CD14-positive monocyte (primary cell): ENCODE results near the gene SGK1. TPM values are rescaled to one million over a fixed set of nuclear protein-coding genes. Genes with fewer than 3 reads are reported as not detected.
A peak's percentile ranks its signal among the peaks of the same experiment; 100 is the strongest.

Experiments used
- DNase-seq, 3 donors: peaks; one replicate each; pipeline ENCODE4 v3.0.0-alpha.2; 2011 to 2022
- H2AFZ ChIP-seq: 2 replicates; pipeline ENCODE4 v1.6.0; 2012; ENCODE audit warnings: mild to moderate bottlenecking, low read depth, low read length, inconsistent platforms; ENCODE audit not compliant: insufficient read depth, poor library complexity, severe bottlenecking
- H3K27ac ChIP-seq, 2 donors: 1 replicate in 1 of 2; 2 replicates in 1 of 2; pipeline ENCODE4 v1.5.1; 2012 to 2013; ENCODE audit warnings: low read length in 2 of 2, control low read depth in 1 of 2, inconsistent platforms in 1 of 2, low read depth in 1 of 2, mild to moderate bottlenecking in 1 of 2
- H3K27me3 ChIP-seq, 2 donors: one replicate each; pipeline versions ENCODE4 v1.6.0 to v1.6.1; 2011 to 2013; ENCODE audit warnings: low read length in 2 of 2; ENCODE audit not compliant: control insufficient read depth in 2 of 2, insufficient read depth in 2 of 2
- H3K36me3 ChIP-seq, 2 donors: replicated peaks in 1 of 2; 1 replicate in 1 of 2; 2 replicates in 1 of 2; pipeline versions ENCODE4 v1.5.1 to v1.6.1; 2012 to 2013; ENCODE audit warnings: low read length in 2 of 2, control low read depth in 1 of 2, inconsistent platforms in 1 of 2, mild to moderate bottlenecking in 1 of 2; ENCODE audit not compliant: insufficient read depth in 2 of 2, control insufficient read depth in 1 of 2
- H3K4me1 ChIP-seq, 2 donors: 1 replicate in 1 of 2; 2 replicates in 1 of 2; pipeline versions ENCODE4 v1.5.1 to v1.6.1; 2012 to 2013; ENCODE audit warnings: low read length in 2 of 2, control low read depth in 1 of 2, inconsistent platforms in 1 of 2, mild to moderate bottlenecking in 1 of 2, moderate library complexity in 1 of 2; ENCODE audit not compliant: insufficient read depth in 2 of 2, control insufficient read depth in 1 of 2
- H3K4me2 ChIP-seq: replicated peaks from 2 replicates; pipeline ENCODE3; 2012; ENCODE audit warnings: low read length, moderate library complexity, mild to moderate bottlenecking; ENCODE audit not compliant: poor library complexity, severe bottlenecking; ENCODE audit errors: extremely low read depth
- H3K4me3 ChIP-seq, 3 experiments: fragments of 200-600 bp in 1 of 3; sonication (generic) in 1 of 3; replicated peaks in 1 of 3; 1 replicate in 2 of 3; 2 replicates in 1 of 3; pipeline ENCODE4 v1.5.1; 2011 to 2013; ENCODE audit warnings: low read length in 3 of 3, mild to moderate bottlenecking in 3 of 3, control low read depth in 2 of 3, low read depth in 2 of 3, inconsistent platforms in 1 of 3, moderate library complexity in 1 of 3
- H3K79me2 ChIP-seq: 2 replicates; pipeline ENCODE4 v1.6.0; 2012; ENCODE audit warnings: mild to moderate bottlenecking, control low read depth, inconsistent platforms, low read length, moderate library complexity; ENCODE audit not compliant: insufficient read depth
- H3K9ac ChIP-seq: 2 replicates; pipeline ENCODE4 v1.6.0; 2017; ENCODE audit warnings: low read length, mild to moderate bottlenecking; ENCODE audit not compliant: insufficient read depth, poor library complexity, severe bottlenecking
- H3K9me3 ChIP-seq, 2 donors: replicated peaks in 1 of 2; 1 replicate in 1 of 2; 2 replicates in 1 of 2; pipeline versions ENCODE4 v1.5.1 to v1.6.1; 2012 to 2013; ENCODE audit warnings: low read length in 2 of 2, control low read depth in 1 of 2; ENCODE audit not compliant: control insufficient read depth in 1 of 2, insufficient read depth in 1 of 2
- H4K20me1 ChIP-seq: 2 replicates; pipeline ENCODE4 v1.6.0; 2012; ENCODE audit warnings: mild to moderate bottlenecking, low read length, control low read depth, moderate library complexity; ENCODE audit not compliant: insufficient read depth
- H3K27ac Mint-ChIP-seq, 7 donors: one replicate each; pipeline ENCODE4 v1.8.0; 2020; ENCODE audit warnings: mild to moderate bottlenecking in 7 of 7, mixed read lengths in 7 of 7, moderate library complexity in 6 of 7, inconsistent platforms in 2 of 7
- H3K27me3 Mint-ChIP-seq, 3 donors: one replicate each; pipeline ENCODE4 v1.8.0; 2021 to 2022; ENCODE audit warnings: low read depth in 3 of 3, mild to moderate bottlenecking in 3 of 3, mixed read lengths in 3 of 3, moderate library complexity in 3 of 3, inconsistent platforms in 1 of 3
- H3K36me3 Mint-ChIP-seq, 2 donors: one replicate each; pipeline ENCODE4 v1.8.0; 2020; ENCODE audit warnings: mixed read lengths in 2 of 2, inconsistent platforms in 1 of 2, mild to moderate bottlenecking in 1 of 2
- H3K4me1 Mint-ChIP-seq: one replicate; pipeline ENCODE4 v1.8.0; 2020; ENCODE audit warnings: mild to moderate bottlenecking, mixed read lengths
- H3K4me3 Mint-ChIP-seq, 2 donors: one replicate each; pipeline ENCODE4 v1.8.0; 2020; ENCODE audit warnings: mild to moderate bottlenecking in 2 of 2, mixed read lengths in 2 of 2, moderate library complexity in 1 of 2
- H3K9me3 Mint-ChIP-seq, 7 donors: one replicate each; pipeline ENCODE4 v1.8.0; 2020 to 2022; ENCODE audit warnings: mixed read lengths in 7 of 7, mild to moderate bottlenecking in 6 of 7, moderate library complexity in 6 of 7, inconsistent platforms in 2 of 7
- WGBS: methylation state at CpG from one replicate; pipeline ENCODE4 v1.1.5; 2013; ENCODE audit warnings: missing lambda C conversion rate; ENCODE audit not compliant: insufficient coverage; 5-methylcytosine and 5-hydroxymethylcytosine counted together
- intact Hi-C, 2 donors: fragments of 100-400 bp; cut with micrococcal nuclease; formaldehyde crosslinking; loops; one replicate each; pipeline versions ENCODE4 v1.15.0 to v1.15.1; 2023
- polyA plus RNA-seq, 3 donors: library from polyadenylated mRNA; depleted of rRNA in 1 of 3; unstranded in 2 of 3; stranded (reverse) in 1 of 3; fragments of 300-500 nt in 2 of 3; fragments of >200 nt in 1 of 3; fragmentation: Illumina TruSeq in 2 of 3; gene quantifications; 1 replicate in 2 of 3; 2 replicates in 1 of 3; pipeline ENCODE4 v1.2.3, GENCODE V29; 2012 to 2021
- TF ChIP-seq, protein P1 (sequence below): fragments of 200-600 bp; IDR thresholded peaks from one replicate; pipeline ENCODE4 v1.8.0; 2022; ENCODE audit warnings: antibody characterized with exemption, mild to moderate bottlenecking

Gene SGK1
- polyA plus RNA-seq, 3 donors: 373 to 419 (median 407) TPM

DNA sequence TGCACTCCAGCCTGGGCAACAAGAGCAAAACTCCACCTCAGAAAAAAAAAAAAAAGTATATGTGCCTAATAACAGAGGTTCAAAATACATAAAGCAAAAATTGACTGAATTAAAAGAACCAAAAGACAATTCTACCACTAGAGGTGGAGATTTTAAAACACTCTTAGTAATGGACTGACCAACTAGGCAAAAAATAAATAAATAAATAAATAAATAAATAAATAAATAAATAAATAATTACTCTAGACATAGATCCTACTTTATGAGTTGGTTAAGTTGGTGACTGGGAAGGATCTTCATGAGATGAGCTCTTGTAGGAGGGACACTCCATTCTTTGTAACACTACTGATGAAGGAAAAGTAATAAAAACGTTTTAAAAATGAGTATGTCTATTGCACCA, 113.9 kb downstream of the SGK1 start:
- H3K9ac ChIP-seq: no peak overlapping the region
- H3K4me1 ChIP-seq: peaks cover 5 to 11% of the 10 kb centered on the region in 2 donors
- H3K36me3 ChIP-seq: no peaks in the 10 kb centered on the region
- H2AFZ ChIP-seq: no peak overlapping the region
- no peak for DNase-seq
- Mint-ChIP-seq H3K4me1 (peaks cover 10% of the 10 kb centered on the region), H3K36me3 (peaks cover 3% of the 10 kb centered on the region in 2 donors), H3K4me3 (no peak overlapping the region), H3K27ac (no peak overlapping the region), H3K27me3 (no peaks in the 10 kb centered on the region), H3K9me3 (peaks cover 6 to 17% (median 10%) of the 10 kb centered on the region in 7 donors)
- peaks cover 0 to 5% of the 10 kb centered on the region in 2 donors for H3K9me3 ChIP-seq
- no CpG with 5 or more reads among the region's 1 CpG for WGBS
- TF ChIP-seq, protein P1, sequence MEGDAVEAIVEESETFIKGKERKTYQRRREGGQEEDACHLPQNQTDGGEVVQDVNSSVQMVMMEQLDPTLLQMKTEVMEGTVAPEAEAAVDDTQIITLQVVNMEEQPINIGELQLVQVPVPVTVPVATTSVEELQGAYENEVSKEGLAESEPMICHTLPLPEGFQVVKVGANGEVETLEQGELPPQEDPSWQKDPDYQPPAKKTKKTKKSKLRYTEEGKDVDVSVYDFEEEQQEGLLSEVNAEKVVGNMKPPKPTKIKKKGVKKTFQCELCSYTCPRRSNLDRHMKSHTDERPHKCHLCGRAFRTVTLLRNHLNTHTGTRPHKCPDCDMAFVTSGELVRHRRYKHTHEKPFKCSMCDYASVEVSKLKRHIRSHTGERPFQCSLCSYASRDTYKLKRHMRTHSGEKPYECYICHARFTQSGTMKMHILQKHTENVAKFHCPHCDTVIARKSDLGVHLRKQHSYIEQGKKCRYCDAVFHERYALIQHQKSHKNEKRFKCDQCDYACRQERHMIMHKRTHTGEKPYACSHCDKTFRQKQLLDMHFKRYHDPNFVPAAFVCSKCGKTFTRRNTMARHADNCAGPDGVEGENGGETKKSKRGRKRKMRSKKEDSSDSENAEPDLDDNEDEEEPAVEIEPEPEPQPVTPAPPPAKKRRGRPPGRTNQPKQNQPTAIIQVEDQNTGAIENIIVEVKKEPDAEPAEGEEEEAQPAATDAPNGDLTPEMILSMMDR: no peak
- H3K27me3 ChIP-seq: no peaks in the 10 kb centered on the region
- H3K4me2 ChIP-seq: no peak overlapping the region
- H3K79me2 ChIP-seq: no peaks in the 10 kb centered on the region
- H3K27ac ChIP-seq: no peak overlapping the region
- intact Hi-C loops: no loop called here
- H4K20me1 ChIP-seq: no peaks in the 10 kb centered on the region
- no peak overlapping the region for H3K4me3 ChIP-seq

DNA sequence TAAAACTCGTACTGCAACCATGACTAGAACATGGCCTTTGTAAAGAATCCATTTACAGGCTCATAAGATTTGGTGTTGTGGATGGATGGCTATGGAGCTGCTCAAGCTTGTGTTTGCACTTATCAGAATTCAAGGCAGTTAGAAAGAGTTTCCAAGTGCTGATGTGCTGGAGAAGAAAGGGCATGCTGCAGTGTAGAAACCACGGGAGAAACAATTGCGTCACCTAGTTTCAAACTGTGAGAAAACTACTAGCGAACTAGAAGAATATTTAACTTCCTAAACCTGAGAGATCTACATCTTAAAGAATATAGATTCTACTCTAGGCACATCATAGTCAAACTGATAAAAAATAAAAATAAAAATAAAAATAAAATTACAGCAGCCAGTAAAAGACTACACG, 116.2 kb downstream of the SGK1 start:
- H3K9me3 Mint-ChIP-seq: peaks cover 6 to 14% (median 10%) of the 10 kb centered on the region in 7 donors
- H3K9ac ChIP-seq: no peak overlapping the region
- H3K27ac Mint-ChIP-seq: peak overlapping the region in 4 of 7 donors; percentile 27 to 85 (median 62)
- intact Hi-C loops: no loop called here
- peaks cover 10% of the 10 kb centered on the region for H3K4me1 Mint-ChIP-seq
- H3K36me3 Mint-ChIP-seq: peaks cover 3 to 5% of the 10 kb centered on the region in 2 donors
- peaks cover 5 to 11% of the 10 kb centered on the region in 2 donors for H3K4me1 ChIP-seq
- H3K4me3 ChIP-seq: no peak overlapping the region
- peak; percentile 15 to 36 (median 16) for DNase-seq
- H3K4me3 Mint-ChIP-seq: peak overlapping the region in 1 of 2 donors; percentile 60
- H3K79me2 ChIP-seq: no peaks in the 10 kb centered on the region
- TF ChIP-seq, protein P1: no peak
- H3K9me3 ChIP-seq: peaks cover 0 to 5% of the 10 kb centered on the region in 2 donors
- no CpG with 5 or more reads among the region's 5 CpGs for WGBS
- no peaks in the 10 kb centered on the region for H3K27me3 Mint-ChIP-seq
- H4K20me1 ChIP-seq: no peaks in the 10 kb centered on the region
- H3K27me3 ChIP-seq: no peaks in the 10 kb centered on the region
- H3K27ac ChIP-seq: peak overlapping the region in 1 of 2 donors; percentile 41
- no peaks in the 10 kb centered on the region for H3K36me3 ChIP-seq
- peak overlapping the region; percentile 16 for H2AFZ ChIP-seq
- no peak overlapping the region for H3K4me2 ChIP-seq
